OCI-LY1 (cell line): ENCODE results near the gene RNU6-7.

ENCODE experiments used
- H2AFZ ChIP-seq: fragments of 200-600 bp; sonication (generic), shearing (Covaris generic); 2 replicates; pipeline ENCODE4 v1.6.0; 2014; ENCODE audit warnings: antibody characterized with exemption, mild to moderate bottlenecking, low read length
- H3F3A ChIP-seq: fragments of 200-600 bp; sonication (generic), shearing (Covaris generic); 2 replicates; pipeline ENCODE4 v1.6.0; 2014; ENCODE audit warnings: mild to moderate bottlenecking, antibody characterized with exemption, low read length, moderate library complexity; ENCODE audit not compliant: insufficient read depth
- H3K27ac ChIP-seq: fragments of 200-600 bp; sonication (generic); 2 replicates; pipeline ENCODE4 v1.5.1; 2014; ENCODE audit warnings: low read length, mixed run types, mild to moderate bottlenecking, low read depth; ENCODE audit not compliant: poor library complexity, severe bottlenecking
- H3K27me3 ChIP-seq: fragments of 200-600 bp; sonication (generic); 2 replicates; pipeline ENCODE4 v1.6.0; 2014; ENCODE audit warnings: antibody characterized with exemption, mild to moderate bottlenecking, low read length, moderate library complexity; ENCODE audit not compliant: insufficient read depth
- H3K36me3 ChIP-seq: fragments of 200-600 bp; sonication (generic); 2 replicates; pipeline ENCODE4 v1.6.1; 2014; ENCODE audit warnings: mild to moderate bottlenecking, antibody characterized with exemption, low read length, moderate library complexity, mixed read lengths; ENCODE audit not compliant: insufficient read depth
- H3K4me1 ChIP-seq: fragments of 200-600 bp; sonication (generic); 2 replicates; pipeline ENCODE4 v1.5.1; 2014; ENCODE audit warnings: mild to moderate bottlenecking, low read length, moderate library complexity; ENCODE audit not compliant: insufficient read depth, severe bottlenecking
- H3K4me2 ChIP-seq: fragments of 200-600 bp; sonication (generic), shearing (Covaris generic); 2 replicates; pipeline ENCODE4 v1.6.1; 2014; ENCODE audit warnings: low read length
- H3K4me3 ChIP-seq: fragments of 200-600 bp; sonication (generic); 2 replicates; pipeline ENCODE4 v1.5.1; 2014; ENCODE audit warnings: low read length, low read depth, mild to moderate bottlenecking, mixed read lengths; ENCODE audit not compliant: poor library complexity, severe bottlenecking
- H3K79me2 ChIP-seq: fragments of 200-600 bp; shearing (Covaris generic); 2 replicates; pipeline ENCODE4 v1.6.1; 2016; ENCODE audit warnings: mixed run types, low read length, mixed read lengths; ENCODE audit not compliant: insufficient read depth
- H3K9ac ChIP-seq: fragments of 200-600 bp; sonication (generic), shearing (Covaris generic); 2 replicates; pipeline ENCODE4 v1.6.1; 2014; ENCODE audit warnings: mild to moderate bottlenecking, low read length, mixed read lengths
- H3K9me2 ChIP-seq: fragments of 200-600 bp; sonication (generic), shearing (Covaris generic); 2 replicates; pipeline ENCODE4 v1.6.1; 2014; ENCODE audit warnings: low read depth, mild to moderate bottlenecking, low read length, mixed read lengths
- H3K9me3 ChIP-seq: fragments of 200-600 bp; shearing (Covaris generic); 2 replicates; pipeline ENCODE4 v1.6.1; 2014; ENCODE audit warnings: low read length, mixed read lengths
- H4K20me1 ChIP-seq: fragments of 200-600 bp; sonication (generic), shearing (Covaris generic); 2 replicates; pipeline ENCODE4 v1.6.0; 2016; ENCODE audit warnings: mild to moderate bottlenecking, low read length; ENCODE audit not compliant: insufficient read depth
- CTCF ChIP-seq: fragments of 200-600 bp; sonication (generic), shearing (Covaris generic); IDR thresholded peaks from 2 replicates; pipeline ENCODE4 v1.5.1; 2017; ENCODE audit warnings: mild to moderate bottlenecking, antibody characterized with exemption, low read length, moderate library complexity, mixed read lengths
- EZH2 ChIP-seq: fragments of 200-600 bp; sonication (generic), shearing (Covaris generic); IDR thresholded peaks from 2 replicates; pipeline ENCODE4 v1.8.0; 2017; ENCODE audit warnings: borderline replicate concordance, mixed run types, mild to moderate bottlenecking, antibody characterized with exemption, low read length, moderate library complexity, mixed read lengths

The RNU6-7 gene

GRCh38 chr14:32202998-32203882 lies 1.4 kb downstream of the RNU6-7 start, which contains the start of gene RNU6-8:
RNU6-8 (minus strand) TSS chr14:32203269.
- H3K4me1 ChIP-seq, result peaks cover 32% of the 10 kb centered on the region
- no peaks in the 10 kb centered on the region for H3K36me3 ChIP-seq
- no peak within 1 kb of the TSS for H3K27ac ChIP-seq
- peak within 1 kb of the TSS; percentile 92 for H3K4me3 ChIP-seq
- H3K27me3 ChIP-seq, result no peaks in the 10 kb centered on the region
- TF ChIP-seq CTCF (no peak), EZH2 (no peak)
- H2AFZ ChIP-seq, result peak within 1 kb of the TSS; percentile 95
- 0 out of 2 replicates have a peak, but pooled peaks cover 4% of the 10 kb centered on the region for H3F3A ChIP-seq
- H3K79me2 ChIP-seq, result no peaks in the 10 kb centered on the region
- H3K4me2 ChIP-seq, result peak within 1 kb of the TSS; percentile 95
- H3K9me2 ChIP-seq, result no peaks in the 10 kb centered on the region
- H3K9me3 ChIP-seq, result no peaks in the 10 kb centered on the region
- H4K20me1 ChIP-seq, result no peaks in the 10 kb centered on the region
- H3K9ac ChIP-seq, result peak within 1 kb of the TSS; percentile 67

- TF ChIP-seq CTCF (no peak), EZH2 (no peak)
- Histone ChIP-seq H3K27ac (no peak overlapping the region), H3F3A (0 out of 2 replicates have a peak, but pooled peaks cover 4% of the 10 kb centered on the region), H3K36me3 (no peaks in the 10 kb centered on the region), H3K9me3 (no peaks in the 10 kb centered on the region), H3K4me1 (peaks cover 32% of the 10 kb centered on the region), H4K20me1 (no peaks in the 10 kb centered on the region), H3K4me2 (peak overlapping the region; percentile 95), H2AFZ (peak overlapping the region; percentile 95), H3K4me3 (peak overlapping the region; percentile 92), H3K9ac (peak overlapping the region; percentile 67), H3K27me3 (no peaks in the 10 kb centered on the region), H3K9me2 (no peaks in the 10 kb centered on the region), H3K79me2 (no peaks in the 10 kb centered on the region)
These were observed 2.1 kb downstream of the RNU6-7 start for GRCh38 chr14:32203928-32204357.

- Histone ChIP-seq H3K9ac (no peak overlapping the region), H3K4me1 (peaks cover 26% of the 10 kb centered on the region), H2AFZ (no peak overlapping the region), H4K20me1 (no peaks in the 10 kb centered on the region), H3K27ac (no peak overlapping the region), H3K79me2 (no peaks in the 10 kb centered on the region), H3K9me2 (no peaks in the 10 kb centered on the region), H3K4me3 (no peak overlapping the region), H3K4me2 (no peak overlapping the region), H3K27me3 (no peaks in the 10 kb centered on the region), H3K9me3 (no peaks in the 10 kb centered on the region), H3K36me3 (no peaks in the 10 kb centered on the region), H3F3A (0 out of 2 replicates have a peak, but pooled peaks cover 3% of the 10 kb centered on the region)
- TF ChIP-seq EZH2 (no peak), CTCF (no peak)
These were observed 3.7 kb downstream of the RNU6-7 start for GRCh38 chr14:32205554-32205953.
